GM12865 (cell line): ENCODE measurements around the gene DYNLL2.
A peak's percentile ranks its signal among the peaks of the same experiment; 100 is the strongest.
"Not testable (repeated sequence)": the region's sequence is repeated elsewhere in the genome, so short reads cannot be mapped to it uniquely, and the experiment has no call there.

Source experiments
- DNase-seq: peaks from one replicate; pipeline ENCODE4 v3.0.0; 2010; ENCODE audit warnings: low read depth
- H3K4me3 ChIP-seq: 2 replicates; pipeline ENCODE4 v1.5.1; 2011; ENCODE audit warnings: mild to moderate bottlenecking, low read depth, low read length, control low read depth
- CTCF ChIP-seq: IDR thresholded peaks from 2 replicates; pipeline ENCODE4 v1.5.1; 2011; ENCODE audit warnings: low read length, control low read depth, low read depth, inconsistent platforms; ENCODE audit not compliant: insufficient read depth; ENCODE audit errors: missing control alignments

DYNLL2 gene

GRCh38 chr17:58112970-58113631, 29.9 kb downstream of the DYNLL2 start:
- no peak overlapping the region for H3K4me3 ChIP-seq
- DNase-seq: peak; percentile 78
- peak; percentile 95 for TF ChIP-seq CTCF

- TF ChIP-seq CTCF: no peak
- H3K4me3 ChIP-seq: no peak overlapping the region
- no peak for DNase-seq
These were observed 30.7 kb downstream of the DYNLL2 start for GRCh38 chr17:58113947-58114346.

- DNase-seq: no peak
- no peak for TF ChIP-seq CTCF
- H3K4me3 ChIP-seq: no peak overlapping the region
These were observed 34.2 kb downstream of the DYNLL2 start for GRCh38 chr17:58117382-58117781.

GRCh38 chr17:58119491-58119890, 36.3 kb downstream of the DYNLL2 start:
- TF ChIP-seq CTCF: no peak
- DNase-seq: no peak
- H3K4me3 ChIP-seq: no peak overlapping the region

GRCh38 chr17:58120195-58120822, 37.1 kb downstream of the DYNLL2 start:
- no peak for TF ChIP-seq CTCF
- peak; percentile 66 for DNase-seq
- no peak overlapping the region for H3K4me3 ChIP-seq

GRCh38 chr17:58121925-58122324, 38.7 kb downstream of the DYNLL2 start:
- DNase-seq: peak; percentile 29
- no peak overlapping the region for H3K4me3 ChIP-seq
- peak; percentile 14 for TF ChIP-seq CTCF

GRCh38 chr17:58127846-58128245, 44.6 kb downstream of the DYNLL2 start:
- no peak for DNase-seq
- TF ChIP-seq CTCF: no peak

GRCh38 chr17:58132697-58133096, 49.5 kb downstream of the DYNLL2 start:
- not testable (repeated sequence) for H3K4me3 ChIP-seq, DNase-seq

More at GRCh38 chr17:58127846-58128245, 44.6 kb downstream of the DYNLL2 start:
- no peak overlapping the region for H3K4me3 ChIP-seq
